ENCODE data around the gene PARK7.

- TF ChIP-seq EZH2phosphoT487 (IDR thresholded peaks at IDR 0.05; ENCODE audit: borderline replicate concordance), result no peak
- TF ChIP-seq, protein P1, sequence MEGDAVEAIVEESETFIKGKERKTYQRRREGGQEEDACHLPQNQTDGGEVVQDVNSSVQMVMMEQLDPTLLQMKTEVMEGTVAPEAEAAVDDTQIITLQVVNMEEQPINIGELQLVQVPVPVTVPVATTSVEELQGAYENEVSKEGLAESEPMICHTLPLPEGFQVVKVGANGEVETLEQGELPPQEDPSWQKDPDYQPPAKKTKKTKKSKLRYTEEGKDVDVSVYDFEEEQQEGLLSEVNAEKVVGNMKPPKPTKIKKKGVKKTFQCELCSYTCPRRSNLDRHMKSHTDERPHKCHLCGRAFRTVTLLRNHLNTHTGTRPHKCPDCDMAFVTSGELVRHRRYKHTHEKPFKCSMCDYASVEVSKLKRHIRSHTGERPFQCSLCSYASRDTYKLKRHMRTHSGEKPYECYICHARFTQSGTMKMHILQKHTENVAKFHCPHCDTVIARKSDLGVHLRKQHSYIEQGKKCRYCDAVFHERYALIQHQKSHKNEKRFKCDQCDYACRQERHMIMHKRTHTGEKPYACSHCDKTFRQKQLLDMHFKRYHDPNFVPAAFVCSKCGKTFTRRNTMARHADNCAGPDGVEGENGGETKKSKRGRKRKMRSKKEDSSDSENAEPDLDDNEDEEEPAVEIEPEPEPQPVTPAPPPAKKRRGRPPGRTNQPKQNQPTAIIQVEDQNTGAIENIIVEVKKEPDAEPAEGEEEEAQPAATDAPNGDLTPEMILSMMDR (IDR thresholded peaks at IDR 0.05 in 2 of 3, conservative IDR thresholded peaks at IDR 0.05 in 1 of 3; ENCODE audit: borderline replicate concordance in 1 of 3, insufficient read depth in 1 of 3, low read depth in 2 of 3, low read length in 2 of 3), result no peak
- TF ChIP-seq ZBTB33 (IDR thresholded peaks at IDR 0.05; ENCODE audit: extremely low read depth, insufficient replicate concordance, low read length), result no peak
These were observed 70.9 kb downstream of the PARK7 start for GRCh38 chr1:8032366-8032910.
